ENCODE results near the gene OAT. TPM values are rescaled to one million over a fixed set of nuclear protein-coding genes. Genes with fewer than 3 reads are reported as not detected.
A peak's percentile ranks its signal among the peaks of the same experiment; 100 is the strongest.

Gene OAT
- polyA plus RNA-seq, 12 donors, result 52.7 to 163 (median 77.7) TPM; not detected in 1

- DNase-seq, result no peak
Measured at GRCh38 chr10:124409696-124410095, 9.0 kb downstream of the OAT start.

GRCh38 chr10:124408357-124408756 is 10.4 kb downstream of the OAT start:
- no peak for DNase-seq

GRCh38 chr10:124407456-124407855 is 11.3 kb downstream of the OAT start:
- DNase-seq, result no peak

GRCh38 chr10:124403548-124403947 is 15.2 kb downstream of the OAT start:
- peak; percentile 69 for DNase-seq

GRCh38 chr10:124402273-124402672 is 16.4 kb downstream of the OAT start:
- DNase-seq, result no peak

GRCh38 chr10:124401633-124402032 is 17.1 kb downstream of the OAT start:
- no peak for DNase-seq

GRCh38 chr10:124394583-124394982 is 24.1 kb downstream of the OAT start:
- DNase-seq, result no peak

GRCh38 chr10:124392626-124393342 is 25.9 kb downstream of the OAT start:
- no peak for DNase-seq

- no peak for DNase-seq
Measured at GRCh38 chr10:124390471-124391187, 28.1 kb downstream of the OAT start.

- DNase-seq, result no peak
Measured at GRCh38 chr10:124389613-124390361, 28.9 kb downstream of the OAT start.

- DNase-seq, result peak; percentile 89
Measured at GRCh38 chr10:124388823-124389612, 29.7 kb downstream of the OAT start.

- no peak for DNase-seq
Measured at GRCh38 chr10:124388476-124388822, 30.3 kb downstream of the OAT start.

- DNase-seq, result no peak
Measured at GRCh38 chr10:124387078-124387874, 31.4 kb downstream of the OAT start.

- no peak for DNase-seq
Measured at GRCh38 chr10:124386186-124387077, 32.3 kb downstream of the OAT start.

GRCh38 chr10:124385627-124386185 is 33.0 kb downstream of the OAT start:
- no peak for DNase-seq

- no peak for DNase-seq
Measured at GRCh38 chr10:124384591-124385190, 34.0 kb downstream of the OAT start.

GRCh38 chr10:124384172-124384571 is 34.6 kb downstream of the OAT start:
- no peak for DNase-seq

- DNase-seq, result no peak
Measured at GRCh38 chr10:124383496-124383895, 35.2 kb downstream of the OAT start.

GRCh38 chr10:124381011-124381611 is 37.6 kb downstream of the OAT start:
- no peak for DNase-seq

Data from muscle of arm (tissue), 12 donors.